IMR-90 (cell line): ENCODE results near the gene BAHD1. TPM values are rescaled to one million over a fixed set of nuclear protein-coding genes. Genes with fewer than 3 reads are reported as not detected.

ENCODE experiments used
- ATAC-seq: fragments of 200-7000 bp; cut with Tn5 transposase; 2 replicates; pipeline ENCODE4 v1.9.1; 2020; ENCODE audit warnings: low read depth, mild to moderate bottlenecking, moderate library complexity
- BruUV-seq: library from RNA; stranded (reverse); fragments of 400-500 nt; replicated peaks from 2 replicates; lab custom pipeline; 2021; lab: Mats Ljungman, UMichigan
- CTCF ChIA-PET: fragments of 300-600 bp; formaldehyde crosslinking; extraction: SDS; loops from one replicate; lab custom pipeline; 2021; ENCODE audit warnings: antibody characterized with exemption; lab: Yijun Ruan, JAX
- POLR2A ChIA-PET: fragments of 300-600 bp; sonication (Branson Sonifier 250); formaldehyde crosslinking; loops from one replicate; lab custom pipeline; 2022; ENCODE audit warnings: antibody characterized with exemption; ENCODE audit not compliant: unreplicated experiment; lab: Charles Lee
- DNase-seq: peaks from one replicate; pipeline ENCODE4 v3.0.0; 2013
- H2AFZ ChIP-seq: replicated peaks from 2 replicates; pipeline ENCODE3; 2013; ENCODE audit warnings: low read length, mild to moderate bottlenecking; ENCODE audit not compliant: poor library complexity
- H2AK5ac ChIP-seq: 2 replicates; pipeline ENCODE4 v1.6.1; 2013; ENCODE audit warnings: low read depth, low read length, inconsistent platforms
- H2AK9ac ChIP-seq: replicated peaks from 2 replicates; pipeline ENCODE3; 2013; ENCODE audit warnings: mild to moderate bottlenecking, low read depth, low read length, moderate library complexity; ENCODE audit not compliant: poor library complexity
- H2BK120ac ChIP-seq: 2 replicates; pipeline ENCODE4 v1.6.1; 2013; ENCODE audit warnings: low read depth, low read length, inconsistent platforms
- H2BK15ac ChIP-seq: 3 replicates; pipeline ENCODE4 v1.6.1; 2013; ENCODE audit warnings: low read depth, low read length, inconsistent platforms
- H2BK20ac ChIP-seq: 2 replicates; pipeline ENCODE4 v1.6.1; 2013; ENCODE audit warnings: low read depth, mild to moderate bottlenecking, inconsistent platforms, low read length, moderate library complexity
- H2BK5ac ChIP-seq: 2 replicates; pipeline ENCODE4 v1.6.1; 2013; ENCODE audit warnings: mild to moderate bottlenecking, low read depth, low read length, inconsistent platforms; ENCODE audit not compliant: poor library complexity, severe bottlenecking
- H3K14ac ChIP-seq: replicated peaks from 2 replicates; pipeline ENCODE4 v1.6.1; 2013; ENCODE audit warnings: low read depth, low read length, inconsistent platforms
- H3K18ac ChIP-seq: 2 replicates; pipeline ENCODE4 v1.6.1; 2013; ENCODE audit warnings: low read depth, low read length, control low read depth
- H3K23ac ChIP-seq: 2 replicates; pipeline ENCODE4 v1.6.1; 2013; ENCODE audit warnings: low read depth, low read length, inconsistent platforms
- H3K27ac ChIP-seq: 2 replicates; pipeline ENCODE4 v1.5.1; 2013; ENCODE audit warnings: mild to moderate bottlenecking, control low read depth, low read length; ENCODE audit not compliant: insufficient read depth
- H3K27me3 ChIP-seq: 2 replicates; pipeline ENCODE4 v1.6.1; 2013; ENCODE audit warnings: low read length; ENCODE audit not compliant: control insufficient read depth, insufficient read depth
- H3K36me3 ChIP-seq: 2 replicates; pipeline ENCODE4 v1.6.1; 2013; ENCODE audit warnings: low read length, mixed read lengths; ENCODE audit not compliant: control insufficient read depth, insufficient read depth
- H3K4ac ChIP-seq: 2 replicates; pipeline ENCODE4 v1.6.1; 2013; ENCODE audit warnings: low read depth, low read length, inconsistent platforms
- H3K4me1 ChIP-seq: 2 replicates; pipeline ENCODE4 v1.6.1; 2013; ENCODE audit warnings: low read length, mixed read lengths; ENCODE audit not compliant: control insufficient read depth, insufficient read depth
- H3K4me2 ChIP-seq: 2 replicates; pipeline ENCODE4 v1.6.1; 2013; ENCODE audit warnings: low read depth, mild to moderate bottlenecking, control low read depth, low read length, moderate library complexity
- H3K4me3 ChIP-seq: 2 replicates; pipeline ENCODE4 v1.5.1; 2013; ENCODE audit warnings: low read depth, mild to moderate bottlenecking, control low read depth, low read length, moderate library complexity; ENCODE audit not compliant: insufficient read depth
- H3K56ac ChIP-seq: 2 replicates; pipeline ENCODE4 v1.6.1; 2013; ENCODE audit warnings: low read length, inconsistent platforms; ENCODE audit not compliant: insufficient read depth; ENCODE audit errors: extremely low read depth
- H3K79me1 ChIP-seq, 2 experiments: 2 replicates each; pipeline ENCODE4 v1.6.1; 2013; ENCODE audit warnings: low read length in 2 of 2, inconsistent platforms in 1 of 2, low read depth in 1 of 2
- H3K9ac ChIP-seq: 2 replicates; pipeline ENCODE4 v1.6.1; 2013; ENCODE audit warnings: low read depth, low read length, control low read depth
- H3K9me1 ChIP-seq: 2 replicates; pipeline ENCODE4 v1.6.1; 2013; ENCODE audit warnings: low read length, inconsistent platforms; ENCODE audit not compliant: insufficient read depth
- H3K9me3 ChIP-seq: 2 replicates; pipeline ENCODE4 v1.6.1; 2013; ENCODE audit warnings: low read length; ENCODE audit not compliant: control insufficient read depth, insufficient read depth
- H4K20me1 ChIP-seq: 2 replicates; pipeline ENCODE4 v1.6.1; 2013; ENCODE audit warnings: low read length, inconsistent platforms; ENCODE audit not compliant: insufficient read depth
- H4K5ac ChIP-seq: 2 replicates; pipeline ENCODE4 v1.6.1; 2013; ENCODE audit warnings: mild to moderate bottlenecking, low read depth, low read length, control low read depth
- H4K8ac ChIP-seq, 2 experiments: 2 replicates each; pipeline ENCODE4 v1.6.1; 2013; ENCODE audit warnings: low read depth in 2 of 2, low read length in 2 of 2, control low read depth in 1 of 2, inconsistent platforms in 1 of 2
- H4K91ac ChIP-seq: 2 replicates; pipeline ENCODE4 v1.6.1; 2013; ENCODE audit warnings: low read depth, low read length, inconsistent platforms; ENCODE audit not compliant: insufficient read depth
- BHLHE40 ChIP-seq: fragments of 150-350 bp; IDR thresholded peaks from 2 replicates; pipeline ENCODE4 v1.6.1; 2016; ENCODE audit warnings: mild to moderate bottlenecking, low read depth, low read length
- CEBPB ChIP-seq: IDR thresholded peaks from 2 replicates; pipeline ENCODE4 v1.6.1; 2012; ENCODE audit warnings: low read depth, low read length, improper control_type of control experiment
- FOS ChIP-seq: fragments of 150-350 bp; IDR thresholded peaks from 2 replicates; pipeline ENCODE4 v1.6.1; 2016; ENCODE audit warnings: low read depth, low read length
- MAFK ChIP-seq: IDR thresholded peaks from 2 replicates; pipeline ENCODE4 v1.6.1; 2012; ENCODE audit warnings: low read depth, low read length, improper control_type of control experiment
- MAZ ChIP-seq: IDR thresholded peaks from 2 replicates; pipeline ENCODE4 v1.6.1; 2012; ENCODE audit warnings: low read depth, mild to moderate bottlenecking, low read length, improper control_type of control experiment, moderate library complexity, borderline replicate concordance
- NFE2L2 ChIP-seq: fragments of 150-350 bp; IDR thresholded peaks from 2 replicates; pipeline ENCODE4 v1.6.1; 2016; ENCODE audit warnings: low read depth, mild to moderate bottlenecking, low read length
- POLR2A ChIP-seq: IDR thresholded peaks from 2 replicates; pipeline ENCODE4 v1.6.1; 2012; ENCODE audit warnings: mild to moderate bottlenecking, low read depth, low read length
- RCOR1 ChIP-seq: IDR thresholded peaks from 2 replicates; pipeline ENCODE4 v1.6.1; 2012; ENCODE audit warnings: mild to moderate bottlenecking, low read length, improper control_type of control experiment; ENCODE audit not compliant: insufficient replicate concordance
- SMC3 ChIP-seq: fragments of 150-350 bp; IDR thresholded peaks from 2 replicates; pipeline ENCODE4 v1.6.1; 2016; ENCODE audit warnings: low read depth, mild to moderate bottlenecking, antibody characterized with exemption, low read length, moderate library complexity
- WGBS, 2 experiments: methylation state at CpG; one replicate each; pipeline versions ENCODE4 v1.1.5 to v1.1.7; 2013; ENCODE audit warnings: missing lambda C conversion rate in 2 of 2; ENCODE audit not compliant: insufficient read length in 1 of 2; ENCODE audit errors: extremely low coverage in 2 of 2; 5-methylcytosine and 5-hydroxymethylcytosine counted together
- dilution Hi-C: fragments of 300-500 bp; cut with HindIII; formaldehyde crosslinking; loops from one replicate; pipeline ENCODE4 v1.14.3; 2018; ENCODE audit warnings: low sequenced_read_pairs; ENCODE audit not compliant: unreplicated experiment
- in situ Hi-C: fragments of 300-500 bp; cut with MboI; formaldehyde crosslinking; loops from 3 replicates; pipeline ENCODE4 v1.14.3; 2019; ENCODE audit warnings: low sequenced_read_pairs, inconsistent platforms, mixed read lengths
- intact Hi-C: fragments of 100-400 bp; cut with micrococcal nuclease; formaldehyde crosslinking; loops from 2 replicates; pipeline ENCODE4 v1.10.0; 2022
- polyA plus RNA-seq, 3 experiments: library from polyadenylated mRNA; depleted of rRNA; stranded (reverse); fragments of >200 nt; gene quantifications; 2 replicates each; pipeline ENCODE4 v1.2.3, GENCODE V29; 2012; ENCODE audit warnings: low replicate concordance in 1 of 3
- total RNA-seq: library from RNA; depleted of rRNA; stranded (reverse); fragments of >200 nt; gene quantifications from 2 replicates; pipeline ENCODE4 v1.2.3, GENCODE V29; 2012
- TF ChIP-seq, protein P1 (sequence below): conservative IDR thresholded peaks from 2 replicates; pipeline ENCODE4 v1.5.1; 2012; ENCODE audit warnings: mild to moderate bottlenecking, low read depth, low read length, improper control_type of control experiment
- TF ChIP-seq, protein P2 (sequence below): fragments of 150-350 bp; IDR thresholded peaks from 2 replicates; pipeline ENCODE4 v1.6.1; 2017; ENCODE audit warnings: mild to moderate bottlenecking, antibody characterized with exemption, low read length, low read depth

Gene BAHD1
- total and polyA plus RNA-seq, 2 of the 4 experiments (the other 2 are of a cell fraction) = 3.0 to 8.7 TPM

- dilution Hi-C loops = no loop called here
These were observed 28.5 kb upstream of the BAHD1 start for GRCh38 chr15:40412095-40412759.

More at GRCh38 chr15:40412095-40412759, 28.5 kb upstream of the BAHD1 start:
- H3K9me3 ChIP-seq = no peaks in the 10 kb centered on the region
- no peak overlapping the region for H2BK120ac ChIP-seq
- no peak overlapping the region for H4K5ac ChIP-seq
- POLR2A ChIA-PET = no interaction called here
- no peak overlapping the region for H3K27ac ChIP-seq
- no peak overlapping the region for H3K4me3 ChIP-seq
- CTCF ChIA-PET = no interaction called here
- no peak overlapping the region for H3K56ac ChIP-seq
- no peak overlapping the region for H3K9ac ChIP-seq
- no peak overlapping the region for H3K23ac ChIP-seq
- no peak overlapping the region for H2AK9ac ChIP-seq
- H4K8ac ChIP-seq = no peak overlapping the region
- H3K27me3 ChIP-seq = no peaks in the 10 kb centered on the region
- in situ Hi-C loops = no loop called here
- no peak overlapping the region for H2BK15ac ChIP-seq
- DNase-seq = no peak
- H3K4me2 ChIP-seq = no peak overlapping the region
- WGBS, 2 experiments = 81% methylated on average over 5 of the region's 7 CpGs; no CpG with 5 or more reads in 1 of the 2 experiments
- no peak for ATAC-seq
- no peak overlapping the region for H2BK5ac ChIP-seq
- H3K36me3 ChIP-seq = peaks cover 56% of the 10 kb centered on the region
- H2BK20ac ChIP-seq = no peak overlapping the region
- H3K4ac ChIP-seq = no peak overlapping the region
- H4K20me1 ChIP-seq = no peaks in the 10 kb centered on the region
- no peak overlapping the region for H2AK5ac ChIP-seq
- no peak overlapping the region for H3K18ac ChIP-seq
- no peak for TF ChIP-seq FOS
- no peak for TF ChIP-seq RCOR1
- TF ChIP-seq SMC3 = no peak
- TF ChIP-seq, protein P1, sequence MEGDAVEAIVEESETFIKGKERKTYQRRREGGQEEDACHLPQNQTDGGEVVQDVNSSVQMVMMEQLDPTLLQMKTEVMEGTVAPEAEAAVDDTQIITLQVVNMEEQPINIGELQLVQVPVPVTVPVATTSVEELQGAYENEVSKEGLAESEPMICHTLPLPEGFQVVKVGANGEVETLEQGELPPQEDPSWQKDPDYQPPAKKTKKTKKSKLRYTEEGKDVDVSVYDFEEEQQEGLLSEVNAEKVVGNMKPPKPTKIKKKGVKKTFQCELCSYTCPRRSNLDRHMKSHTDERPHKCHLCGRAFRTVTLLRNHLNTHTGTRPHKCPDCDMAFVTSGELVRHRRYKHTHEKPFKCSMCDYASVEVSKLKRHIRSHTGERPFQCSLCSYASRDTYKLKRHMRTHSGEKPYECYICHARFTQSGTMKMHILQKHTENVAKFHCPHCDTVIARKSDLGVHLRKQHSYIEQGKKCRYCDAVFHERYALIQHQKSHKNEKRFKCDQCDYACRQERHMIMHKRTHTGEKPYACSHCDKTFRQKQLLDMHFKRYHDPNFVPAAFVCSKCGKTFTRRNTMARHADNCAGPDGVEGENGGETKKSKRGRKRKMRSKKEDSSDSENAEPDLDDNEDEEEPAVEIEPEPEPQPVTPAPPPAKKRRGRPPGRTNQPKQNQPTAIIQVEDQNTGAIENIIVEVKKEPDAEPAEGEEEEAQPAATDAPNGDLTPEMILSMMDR = no peak
- TF ChIP-seq, protein P2, sequence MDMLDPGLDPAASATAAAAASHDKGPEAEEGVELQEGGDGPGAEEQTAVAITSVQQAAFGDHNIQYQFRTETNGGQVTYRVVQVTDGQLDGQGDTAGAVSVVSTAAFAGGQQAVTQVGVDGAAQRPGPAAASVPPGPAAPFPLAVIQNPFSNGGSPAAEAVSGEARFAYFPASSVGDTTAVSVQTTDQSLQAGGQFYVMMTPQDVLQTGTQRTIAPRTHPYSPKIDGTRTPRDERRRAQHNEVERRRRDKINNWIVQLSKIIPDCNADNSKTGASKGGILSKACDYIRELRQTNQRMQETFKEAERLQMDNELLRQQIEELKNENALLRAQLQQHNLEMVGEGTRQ = no peak
- TF ChIP-seq CEBPB = no peak
- no peak for TF ChIP-seq MAFK
- no peak for TF ChIP-seq NFE2L2
- no peak for TF ChIP-seq BHLHE40
- no peak for TF ChIP-seq POLR2A
- no peak for TF ChIP-seq MAZ
- intact Hi-C loops = no loop called here
- no TSS peak for BruUV-seq
- H3K9me1 ChIP-seq = no peaks in the 10 kb centered on the region
- H3K4me1 ChIP-seq = no peaks in the 10 kb centered on the region
- H3K79me1 ChIP-seq = peaks cover 3 to 23% of the 10 kb centered on the region in 2 experiments
- H2AFZ ChIP-seq = no peak overlapping the region
- H4K91ac ChIP-seq = no peak overlapping the region
- H3K14ac ChIP-seq = no peak overlapping the region
